Astrocyte of the spinal cord (primary cell): ENCODE measurements around the gene TNIP1.

Source experiments
- DNase-seq: peaks from one replicate; pipeline ENCODE4 v3.0.0; 2011; ENCODE audit warnings: low read depth, low spot score
- H3K4me3 ChIP-seq: 2 replicates; pipeline ENCODE4 v1.5.1; 2011; ENCODE audit warnings: low read depth, mild to moderate bottlenecking, low read length, moderate library complexity
- CTCF ChIP-seq: IDR thresholded peaks from 2 replicates; pipeline ENCODE4 v1.5.1; 2012; ENCODE audit warnings: low read depth, mild to moderate bottlenecking, low read length, inconsistent platforms
- in situ Hi-C: cut with HindIII; loops from 2 replicates; pipeline ENCODE4 v1.10.0; 2017; ENCODE audit warnings: low sequenced_read_pairs

TNIP1 gene

GRCh38 chr5:151027961-151028479, 52.8 kb downstream of the TNIP1 start:
- TF ChIP-seq CTCF = no peak
- H3K4me3 ChIP-seq = no peak overlapping the region
- in situ Hi-C loops = no loop called here
- no peak for DNase-seq

GRCh38 chr5:151026679-151027078, 54.2 kb downstream of the TNIP1 start:
- no peak overlapping the region for H3K4me3 ChIP-seq
- no peak for DNase-seq
- in situ Hi-C loops = no loop called here
- no peak for TF ChIP-seq CTCF

- in situ Hi-C loops = no loop called here
- TF ChIP-seq CTCF = no peak
These were observed 54.7 kb downstream of the TNIP1 start for GRCh38 chr5:151026088-151026487.

GRCh38 chr5:151025250-151025606, 55.6 kb downstream of the TNIP1 start:
- DNase-seq = no peak
- no peak for TF ChIP-seq CTCF
- in situ Hi-C loops = no loop called here

More at GRCh38 chr5:151026088-151026487, 54.7 kb downstream of the TNIP1 start:
- no peak overlapping the region for H3K4me3 ChIP-seq
- DNase-seq = no peak

GRCh38 chr5:151024440-151025249, 56.2 kb downstream of the TNIP1 start:
- no peak for DNase-seq
- TF ChIP-seq CTCF = no peak
- H3K4me3 ChIP-seq = no peak overlapping the region
- in situ Hi-C loops = no loop called here

More at GRCh38 chr5:151025250-151025606, 55.6 kb downstream of the TNIP1 start:
- H3K4me3 ChIP-seq = no peak overlapping the region

- no peak for DNase-seq
- in situ Hi-C loops = no loop called here
- TF ChIP-seq CTCF = no peak
- H3K4me3 ChIP-seq = no peak overlapping the region
These were observed 57.2 kb downstream of the TNIP1 start for GRCh38 chr5:151023651-151024050.
